ENCODE measurements around the gene CNOT9.

CNOT9 gene

GRCh38 chr2:218578272-218578877, 9.7 kb downstream of the CNOT9 start:
- no peak for FAIRE-seq

- FAIRE-seq: no peak
Measured at GRCh38 chr2:218582076-218582475, 13.4 kb downstream of the CNOT9 start.

GRCh38 chr2:218583983-218584850, 15.6 kb downstream of the CNOT9 start:
- no peak for FAIRE-seq

- no peak for FAIRE-seq
Measured at GRCh38 chr2:218585541-218585940, 16.9 kb downstream of the CNOT9 start.

- FAIRE-seq: no peak
Measured at GRCh38 chr2:218605432-218605831, 36.8 kb downstream of the CNOT9 start.

- no peak for FAIRE-seq
Measured at GRCh38 chr2:218607436-218608115, 38.9 kb downstream of the CNOT9 start, which contains the start of gene PLCD4. PLCD4 (plus strand) TSS chr2:218607899; CDS start chr2:218615740, 7,841 bp downstream.

GRCh38 chr2:218615868-218616315, 47.3 kb downstream of the CNOT9 start:
- FAIRE-seq: no peak

GRCh38 chr2:218618102-218618860, 49.6 kb downstream of the CNOT9 start:
- no peak for FAIRE-seq

GRCh38 chr2:218621007-218621406, 52.4 kb downstream of the CNOT9 start:
- FAIRE-seq: no peak

- FAIRE-seq: no peak
Measured at GRCh38 chr2:218622606-218623365, 54.1 kb downstream of the CNOT9 start.

GRCh38 chr2:218623366-218623705, 54.7 kb downstream of the CNOT9 start:
- no peak for FAIRE-seq

- FAIRE-seq: no peak
Measured at GRCh38 chr2:218626369-218626768, 57.7 kb downstream of the CNOT9 start.

GRCh38 chr2:218627939-218628338, 59.3 kb downstream of the CNOT9 start:
- FAIRE-seq: no peak

- FAIRE-seq: no peak
Measured at GRCh38 chr2:218631837-218632236, 63.2 kb downstream of the CNOT9 start.

- no peak for FAIRE-seq
Measured at GRCh38 chr2:218635719-218636118, 67.1 kb downstream of the CNOT9 start.

- no peak for FAIRE-seq
Measured at GRCh38 chr2:218638372-218638771, 69.7 kb downstream of the CNOT9 start.

- FAIRE-seq: no peak
Measured at GRCh38 chr2:218642121-218642656, 73.5 kb downstream of the CNOT9 start.

- FAIRE-seq: no peak
Measured at GRCh38 chr2:218642786-218643185, 74.1 kb downstream of the CNOT9 start.

GRCh38 chr2:218643751-218644310, 75.2 kb downstream of the CNOT9 start:
- FAIRE-seq: no peak

GRCh38 chr2:218644721-218645120, 76.1 kb downstream of the CNOT9 start:
- FAIRE-seq: no peak

- FAIRE-seq: no peak
Measured at GRCh38 chr2:218645126-218645525, 76.5 kb downstream of the CNOT9 start.

Data from endometrium (tissue), 2 donors.